ENCODE results near the gene NET1.

NET1 gene

DNA sequence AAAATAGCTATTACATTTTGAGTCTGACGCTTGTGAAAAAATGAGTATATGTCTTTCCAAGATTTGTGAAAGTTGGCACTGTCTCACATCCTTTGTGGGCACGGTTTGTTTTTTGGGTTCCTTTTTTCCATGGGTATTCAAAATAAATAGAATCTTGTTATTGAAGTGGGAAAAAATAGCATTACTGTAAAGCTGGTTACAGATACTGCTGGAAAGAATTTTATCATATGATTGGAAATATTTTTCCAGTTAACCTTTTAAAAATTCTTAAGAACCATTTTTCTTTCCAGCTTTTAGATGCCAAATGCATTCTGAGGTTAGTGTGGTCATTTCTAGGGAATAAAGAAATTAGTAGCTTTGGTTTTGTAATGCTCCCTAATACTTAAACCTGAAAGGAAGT lies 11.4 kb downstream of the NET1 start:
- H3K9me3 ChIP-seq (ENCODE audit: control insufficient read depth in 1 of 2, low read length in 2 of 2) = no peaks in the 10 kb centered on the region
- H3K4me3 ChIP-seq (ENCODE audit: low read depth in 1 of 2, low read length in 2 of 2) = no peak overlapping the region
- no peaks in the 10 kb centered on the region for H3K36me3 ChIP-seq (ENCODE audit: control insufficient read depth in 1 of 2, insufficient read depth in 2 of 2, low read length in 2 of 2)
- peaks cover 0 to 10% of the 10 kb centered on the region in 2 donors for H3K4me1 ChIP-seq (ENCODE audit: control insufficient read depth in 1 of 2, insufficient read depth in 2 of 2, low read length in 2 of 2)
- H3K27ac ChIP-seq (ENCODE audit: low read length) = no peak overlapping the region
- H3K27me3 ChIP-seq (ENCODE audit: low read depth, low read length) = no peaks in the 10 kb centered on the region

DNA sequence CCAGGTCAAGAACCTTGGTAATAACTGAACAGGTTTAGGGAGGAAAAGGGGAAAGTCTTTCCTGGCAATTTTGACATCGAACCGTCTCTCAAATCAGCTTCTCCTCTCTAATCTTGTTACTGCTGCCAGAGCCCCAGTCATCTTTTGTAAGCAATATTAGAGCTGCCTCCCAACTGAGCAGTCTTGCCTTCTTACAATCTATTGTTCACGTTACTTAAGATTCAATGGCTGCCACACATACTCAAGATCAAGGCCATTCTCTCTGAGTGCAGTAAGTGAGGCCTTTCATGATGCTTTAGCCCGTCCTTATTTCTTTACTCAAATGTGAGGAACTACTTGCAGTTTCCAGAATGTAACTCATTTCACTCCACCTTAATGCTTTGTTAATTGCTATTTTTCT lies 12.4 kb downstream of the NET1 start:
- no peak overlapping the region for H3K4me3 ChIP-seq (ENCODE audit: low read depth in 1 of 2, low read length in 2 of 2)
- H3K27me3 ChIP-seq (ENCODE audit: low read depth, low read length) = no peaks in the 10 kb centered on the region
- peaks cover 0 to 10% of the 10 kb centered on the region in 2 donors for H3K4me1 ChIP-seq (ENCODE audit: control insufficient read depth in 1 of 2, insufficient read depth in 2 of 2, low read length in 2 of 2)
- no peaks in the 10 kb centered on the region for H3K36me3 ChIP-seq (ENCODE audit: control insufficient read depth in 1 of 2, insufficient read depth in 2 of 2, low read length in 2 of 2)
- H3K9me3 ChIP-seq (ENCODE audit: control insufficient read depth in 1 of 2, low read length in 2 of 2) = no peaks in the 10 kb centered on the region
- no peak overlapping the region for H3K27ac ChIP-seq (ENCODE audit: low read length)

DNA sequence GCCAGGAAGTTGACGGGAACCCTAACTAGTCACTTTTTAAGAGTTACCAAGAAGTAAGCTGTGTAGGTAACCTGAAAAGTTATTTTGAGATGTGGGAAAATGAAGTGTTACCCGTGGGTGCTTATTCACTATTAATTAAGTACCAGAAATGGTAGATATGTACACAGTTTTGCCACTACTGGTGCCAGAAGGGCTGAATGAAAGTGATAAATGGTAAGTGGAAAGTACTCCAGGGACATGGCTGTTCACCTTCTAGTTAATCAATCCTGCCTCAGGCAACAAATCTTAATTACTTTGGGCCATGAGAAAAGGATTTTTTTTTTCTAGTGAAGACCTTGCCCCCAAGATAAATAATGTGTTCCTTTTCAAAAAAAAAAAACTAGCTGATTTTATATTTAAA lies 15.8 kb downstream of the NET1 start:
- Histone ChIP-seq H3K4me3 (ENCODE audit: low read depth in 1 of 2, low read length in 2 of 2) (no peak overlapping the region), H3K4me1 (ENCODE audit: control insufficient read depth in 1 of 2, insufficient read depth in 2 of 2, low read length in 2 of 2) (peaks cover 0 to 10% of the 10 kb centered on the region in 2 donors), H3K27ac (ENCODE audit: low read length) (no peak overlapping the region), H3K27me3 (ENCODE audit: low read depth, low read length) (no peaks in the 10 kb centered on the region), H3K9me3 (ENCODE audit: control insufficient read depth in 1 of 2, low read length in 2 of 2) (no peaks in the 10 kb centered on the region), H3K36me3 (ENCODE audit: control insufficient read depth in 1 of 2, insufficient read depth in 2 of 2, low read length in 2 of 2) (peaks cover 0 to 5% of the 10 kb centered on the region in 2 donors)

DNA sequence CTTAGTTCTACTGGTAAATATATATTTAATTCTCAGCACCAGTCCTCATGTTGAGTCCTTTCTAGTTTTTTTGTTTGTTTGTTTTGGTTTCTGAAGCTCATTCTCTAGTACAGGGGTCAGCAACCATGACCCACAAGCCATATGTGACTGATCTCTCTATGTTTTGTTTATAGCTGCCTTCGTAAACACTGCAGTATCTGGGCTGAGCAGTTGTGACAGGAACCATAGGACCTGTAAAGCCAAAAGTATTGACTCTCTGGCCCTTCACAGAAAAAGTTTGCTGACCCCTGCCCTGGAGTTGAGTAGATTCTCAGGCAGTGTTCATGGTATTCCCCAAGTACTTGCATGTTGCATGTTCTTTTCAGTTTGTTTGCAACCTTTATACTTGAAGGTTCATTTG lies 20.8 kb downstream of the NET1 start:
- Histone ChIP-seq H3K4me1 (ENCODE audit: control insufficient read depth in 1 of 2, insufficient read depth in 2 of 2, low read length in 2 of 2) (no peaks in the 10 kb centered on the region), H3K36me3 (ENCODE audit: control insufficient read depth in 1 of 2, insufficient read depth in 2 of 2, low read length in 2 of 2) (peaks cover 0 to 5% of the 10 kb centered on the region in 2 donors), H3K27ac (ENCODE audit: low read length) (no peak overlapping the region), H3K9me3 (ENCODE audit: control insufficient read depth in 1 of 2, low read length in 2 of 2) (no peaks in the 10 kb centered on the region), H3K4me3 (ENCODE audit: low read depth in 1 of 2, low read length in 2 of 2) (no peak overlapping the region), H3K27me3 (ENCODE audit: low read depth, low read length) (no peaks in the 10 kb centered on the region)

DNA sequence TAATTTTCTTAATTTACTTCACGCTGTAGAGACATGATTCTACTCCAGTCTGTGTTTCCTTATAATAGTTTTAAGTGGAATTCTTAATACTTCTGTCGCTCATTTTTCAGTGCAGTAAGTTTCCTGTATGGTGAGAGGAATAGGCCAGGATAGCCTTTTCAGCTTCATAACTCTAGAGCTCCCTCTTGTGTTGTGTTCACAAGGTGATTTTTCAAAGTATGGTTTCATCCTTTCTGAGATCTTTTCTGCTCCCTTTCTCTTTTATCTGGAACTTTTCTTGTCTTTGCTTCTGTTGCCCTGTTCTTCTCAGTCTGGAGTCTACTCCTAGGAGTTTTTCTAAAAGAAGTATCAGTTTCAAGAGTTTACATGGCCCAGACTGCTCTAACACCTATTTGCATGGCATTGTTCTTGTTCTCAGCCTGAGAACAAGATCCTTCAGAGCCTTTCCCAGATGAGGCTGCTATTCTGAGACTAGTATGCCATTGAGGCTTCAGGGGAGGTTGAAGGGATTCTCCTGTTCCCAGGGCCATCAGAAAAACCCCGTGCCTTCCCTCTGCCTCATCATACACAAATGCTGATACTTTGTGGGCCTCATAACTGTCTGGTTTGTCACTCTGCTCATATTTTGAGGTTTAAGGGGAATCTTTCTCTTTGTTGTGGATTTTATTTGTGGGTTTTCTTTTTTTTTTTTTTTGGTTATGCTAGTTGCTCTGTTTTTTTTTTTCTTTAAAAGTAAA lies 21.8 kb downstream of the NET1 start:
- no peaks in the 10 kb centered on the region for H3K27me3 ChIP-seq (ENCODE audit: low read depth, low read length)
- no peak overlapping the region for H3K27ac ChIP-seq (ENCODE audit: low read length)
- H3K4me1 ChIP-seq (ENCODE audit: control insufficient read depth in 1 of 2, insufficient read depth in 2 of 2, low read length in 2 of 2) = no peaks in the 10 kb centered on the region
- H3K4me3 ChIP-seq (ENCODE audit: low read depth in 1 of 2, low read length in 2 of 2) = no peak overlapping the region
- no peaks in the 10 kb centered on the region for H3K9me3 ChIP-seq (ENCODE audit: control insufficient read depth in 1 of 2, low read length in 2 of 2)
- peaks cover 0 to 5% of the 10 kb centered on the region in 2 donors for H3K36me3 ChIP-seq (ENCODE audit: control insufficient read depth in 1 of 2, insufficient read depth in 2 of 2, low read length in 2 of 2)

DNA sequence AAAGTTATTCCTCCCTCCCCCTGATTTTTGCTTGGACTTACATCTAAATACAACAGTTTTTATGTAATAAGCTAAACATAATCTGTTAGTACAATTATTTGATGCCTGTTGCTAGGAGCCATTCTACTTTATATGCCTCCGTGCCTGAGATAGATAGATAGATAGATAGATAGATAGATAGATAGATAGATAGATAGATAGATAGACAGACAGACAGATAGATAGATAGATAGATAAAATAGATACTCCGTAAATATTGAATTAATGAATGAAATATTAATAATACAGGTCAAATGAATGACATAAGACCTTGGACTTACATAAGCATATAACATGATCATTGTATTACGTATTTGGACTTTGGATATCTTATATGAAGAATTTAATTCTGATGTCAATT lies 23.0 kb downstream of the NET1 start:
- no peaks in the 10 kb centered on the region for H3K27me3 ChIP-seq (ENCODE audit: low read depth, low read length)
- H3K9me3 ChIP-seq (ENCODE audit: control insufficient read depth in 1 of 2, low read length in 2 of 2) = no peaks in the 10 kb centered on the region
- no peaks in the 10 kb centered on the region for H3K4me1 ChIP-seq (ENCODE audit: control insufficient read depth in 1 of 2, insufficient read depth in 2 of 2, low read length in 2 of 2)
- H3K36me3 ChIP-seq (ENCODE audit: control insufficient read depth in 1 of 2, insufficient read depth in 2 of 2, low read length in 2 of 2) = peaks cover 0 to 5% of the 10 kb centered on the region in 2 donors
- H3K4me3 ChIP-seq (ENCODE audit: low read depth in 1 of 2, low read length in 2 of 2) = no peak overlapping the region
- no peak overlapping the region for H3K27ac ChIP-seq (ENCODE audit: low read length)

DNA sequence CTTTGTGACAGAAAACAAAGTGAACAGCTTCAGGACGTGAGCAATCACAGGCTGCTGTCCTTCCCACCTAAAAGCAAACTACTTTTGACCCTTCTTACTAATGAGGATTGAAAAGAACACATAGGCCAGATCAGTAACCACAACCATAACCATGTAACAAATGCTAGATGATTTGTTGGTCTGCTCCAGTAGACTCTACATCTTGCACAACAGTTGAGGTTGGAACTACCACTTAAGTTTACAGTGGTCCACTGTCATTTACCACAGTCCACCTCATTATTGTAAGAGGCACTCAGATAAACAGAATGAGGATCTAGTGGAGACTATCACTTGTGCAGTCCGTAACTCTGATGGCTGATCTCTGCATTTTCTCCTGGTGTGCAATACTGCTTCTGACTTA lies 27.8 kb downstream of the NET1 start:
- H3K27ac ChIP-seq (ENCODE audit: low read length) = no peak overlapping the region
- no peaks in the 10 kb centered on the region for H3K27me3 ChIP-seq (ENCODE audit: low read depth, low read length)
- H3K36me3 ChIP-seq (ENCODE audit: control insufficient read depth in 1 of 2, insufficient read depth in 2 of 2, low read length in 2 of 2) = no peaks in the 10 kb centered on the region
- no peaks in the 10 kb centered on the region for H3K4me1 ChIP-seq (ENCODE audit: control insufficient read depth in 1 of 2, insufficient read depth in 2 of 2, low read length in 2 of 2)
- no peak overlapping the region for H3K4me3 ChIP-seq (ENCODE audit: low read depth in 1 of 2, low read length in 2 of 2)
- no peaks in the 10 kb centered on the region for H3K9me3 ChIP-seq (ENCODE audit: control insufficient read depth in 1 of 2, low read length in 2 of 2)

DNA sequence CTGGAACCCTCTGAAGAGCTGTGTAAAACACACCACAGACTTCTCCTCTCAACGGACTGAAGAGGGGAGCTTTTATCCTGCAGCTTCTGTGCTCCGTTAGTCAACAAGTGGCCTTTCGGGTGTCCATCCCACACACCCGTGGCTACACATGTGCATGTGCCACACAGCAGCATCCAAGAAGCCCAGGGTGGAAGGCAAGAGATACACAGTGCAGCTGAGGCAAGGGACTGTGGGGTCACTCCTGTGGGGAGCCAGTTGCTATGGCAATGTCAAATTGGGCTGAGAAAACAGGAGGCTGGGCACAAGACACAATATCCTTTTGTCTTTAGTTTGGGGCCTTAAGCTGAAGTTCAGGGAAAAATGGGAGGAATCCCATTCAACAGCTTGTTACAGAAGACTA lies 28.7 kb downstream of the NET1 start:
- no peaks in the 10 kb centered on the region for H3K9me3 ChIP-seq (ENCODE audit: control insufficient read depth in 1 of 2, low read length in 2 of 2)
- no peaks in the 10 kb centered on the region for H3K36me3 ChIP-seq (ENCODE audit: control insufficient read depth in 1 of 2, insufficient read depth in 2 of 2, low read length in 2 of 2)
- H3K27ac ChIP-seq (ENCODE audit: low read length) = no peak overlapping the region
- H3K27me3 ChIP-seq (ENCODE audit: low read depth, low read length) = no peaks in the 10 kb centered on the region
- H3K4me3 ChIP-seq (ENCODE audit: low read depth in 1 of 2, low read length in 2 of 2) = no peak overlapping the region
- peaks cover 0 to 4% of the 10 kb centered on the region in 2 donors for H3K4me1 ChIP-seq (ENCODE audit: control insufficient read depth in 1 of 2, insufficient read depth in 2 of 2, low read length in 2 of 2)

DNA sequence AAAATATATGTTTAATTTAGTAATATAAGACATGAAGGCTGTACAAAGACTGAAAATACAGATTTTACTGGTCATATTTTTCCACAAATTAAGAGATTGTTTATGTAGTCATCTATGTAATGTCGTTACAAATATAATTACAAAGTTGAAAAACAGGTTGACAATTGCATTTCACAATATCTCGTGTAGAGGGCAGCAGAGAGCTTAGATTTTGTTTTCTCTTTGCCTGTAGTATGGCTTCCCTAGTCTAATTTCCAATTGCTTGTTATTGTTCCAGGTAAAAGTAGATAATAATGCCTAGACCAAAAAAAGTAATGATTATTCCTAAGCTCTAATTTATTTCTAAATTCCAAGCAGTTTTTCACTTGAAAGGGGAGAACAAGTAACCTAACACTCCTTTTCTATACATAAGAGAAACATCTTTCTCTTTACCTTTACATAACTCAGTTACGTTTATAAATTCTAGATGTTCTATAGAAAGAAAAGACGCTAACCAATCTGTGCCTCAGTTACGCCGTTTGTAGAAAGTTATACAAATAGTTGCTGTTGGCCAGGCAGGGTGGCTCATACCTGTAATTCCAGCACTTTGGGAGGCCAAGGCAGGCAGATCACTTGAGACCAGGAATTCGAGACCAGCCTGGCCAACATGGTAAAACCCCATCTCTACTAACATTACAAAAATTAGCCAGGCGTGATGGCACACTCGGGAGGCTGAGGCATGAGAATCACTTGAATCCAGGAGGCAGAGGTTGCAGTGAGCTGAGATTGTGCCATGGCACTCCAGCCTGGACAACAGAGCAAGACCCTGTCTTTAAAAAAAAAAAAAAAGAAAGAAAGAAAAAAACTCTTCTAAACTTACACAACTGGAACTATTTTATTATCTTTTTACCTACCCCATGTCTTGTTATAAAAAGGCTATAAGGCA lies 30.0 kb downstream of the NET1 start:
- Histone ChIP-seq H3K9me3 (ENCODE audit: control insufficient read depth in 1 of 2, low read length in 2 of 2) (no peaks in the 10 kb centered on the region), H3K4me3 (ENCODE audit: low read depth in 1 of 2, low read length in 2 of 2) (no peak overlapping the region), H3K36me3 (ENCODE audit: control insufficient read depth in 1 of 2, insufficient read depth in 2 of 2, low read length in 2 of 2) (no peaks in the 10 kb centered on the region), H3K4me1 (ENCODE audit: control insufficient read depth in 1 of 2, insufficient read depth in 2 of 2, low read length in 2 of 2) (peaks cover 0 to 6% of the 10 kb centered on the region in 2 donors), H3K27ac (ENCODE audit: low read length) (no peak overlapping the region), H3K27me3 (ENCODE audit: low read depth, low read length) (no peaks in the 10 kb centered on the region)

DNA sequence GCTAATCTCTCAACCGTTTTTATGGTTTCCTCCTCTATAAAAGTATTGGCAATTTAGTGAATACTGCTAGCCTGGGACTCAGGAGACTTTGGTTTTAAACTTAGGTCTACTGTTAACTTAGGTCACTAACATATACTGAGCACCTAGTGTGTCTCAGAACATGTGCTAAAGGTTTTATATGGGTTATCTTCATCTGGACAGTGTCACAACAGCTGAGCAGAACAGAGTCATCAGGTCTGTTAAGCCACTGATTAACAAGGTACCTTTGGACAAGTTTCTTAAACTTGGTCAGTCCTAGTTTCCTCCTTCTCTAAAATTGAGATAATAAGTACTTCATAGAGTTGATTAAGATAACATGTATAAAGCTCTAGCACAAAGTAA lies 30.6 kb downstream of the NET1 start:
- Histone ChIP-seq H3K27ac (ENCODE audit: low read length) (no peak overlapping the region), H3K4me1 (ENCODE audit: control insufficient read depth in 1 of 2, insufficient read depth in 2 of 2, low read length in 2 of 2) (peaks cover 0 to 6% of the 10 kb centered on the region in 2 donors), H3K27me3 (ENCODE audit: low read depth, low read length) (no peaks in the 10 kb centered on the region), H3K4me3 (ENCODE audit: low read depth in 1 of 2, low read length in 2 of 2) (no peak overlapping the region), H3K9me3 (ENCODE audit: control insufficient read depth in 1 of 2, low read length in 2 of 2) (no peaks in the 10 kb centered on the region), H3K36me3 (ENCODE audit: control insufficient read depth in 1 of 2, insufficient read depth in 2 of 2, low read length in 2 of 2) (no peaks in the 10 kb centered on the region)

DNA sequence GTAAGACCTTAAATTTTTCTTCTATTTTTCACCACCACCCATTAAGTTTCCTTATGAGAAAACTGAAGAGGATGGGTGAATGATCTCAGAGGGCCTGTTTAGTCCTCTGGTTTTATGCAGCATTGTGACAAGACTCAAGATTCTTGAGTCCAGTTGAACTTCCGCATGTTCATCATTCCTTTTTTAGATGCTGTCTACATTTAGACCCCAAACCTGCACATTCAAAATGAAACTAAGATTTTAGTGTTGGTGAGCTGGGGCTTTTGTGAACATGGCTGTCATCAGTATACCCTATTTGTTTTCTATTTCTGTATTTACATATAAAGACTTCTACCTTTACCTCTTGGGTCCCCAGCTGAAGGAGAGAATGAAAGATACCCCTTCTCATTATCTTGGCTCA lies 31.1 kb downstream of the NET1 start:
- no peaks in the 10 kb centered on the region for H3K36me3 ChIP-seq (ENCODE audit: control insufficient read depth in 1 of 2, insufficient read depth in 2 of 2, low read length in 2 of 2)
- H3K27me3 ChIP-seq (ENCODE audit: low read depth, low read length) = no peaks in the 10 kb centered on the region
- no peak overlapping the region for H3K27ac ChIP-seq (ENCODE audit: low read length)

More for the DNA sequence above, 31.1 kb downstream of the NET1 start:
- H3K4me1 ChIP-seq (ENCODE audit: control insufficient read depth in 1 of 2, insufficient read depth in 2 of 2, low read length in 2 of 2) = peaks cover 0 to 6% of the 10 kb centered on the region in 2 donors
- H3K4me3 ChIP-seq (ENCODE audit: low read depth in 1 of 2, low read length in 2 of 2) = no peak overlapping the region
- H3K9me3 ChIP-seq (ENCODE audit: control insufficient read depth in 1 of 2, low read length in 2 of 2) = no peaks in the 10 kb centered on the region
